Measurements from ENCODE around the gene GALNS. TPM values are rescaled to one million over a fixed set of nuclear protein-coding genes. Genes with fewer than 3 reads are reported as not detected.

GALNS gene
- total and polyA plus RNA-seq, 2 of the 8 experiments (the other 6 are each of a cell fraction or from before 2014, with no cell fraction given), result 8.9 to 17.8 TPM

GRCh38 chr16:88865742-88866141, 9.0 kb upstream of the GALNS start:
- Histone ChIP-seq H2AFZ (ENCODE audit: low read length) (no peak overlapping the region), H4K5ac (ENCODE audit: insufficient read length, low read depth, low read length) (no peak overlapping the region), H3K4me1 (replicated peaks in 1 of 4; ENCODE audit: control insufficient read depth in 3 of 4, insufficient read depth in 4 of 4, low read length in 3 of 4) (no peaks in the 10 kb centered on the region; a peak in 1 of 7 replicates), H3K79me1 (ENCODE audit: low read depth, low read length) (no peaks in the 10 kb centered on the region), H3K18ac (ENCODE audit: extremely low read depth, low read length) (no peak overlapping the region), H3K79me2 (ENCODE audit: control insufficient read depth in 1 of 2, insufficient read depth in 2 of 2, low read length in 2 of 2) (no peaks in the 10 kb centered on the region), H3K4me3 (ENCODE audit: extremely low read depth in 1 of 4, insufficient read depth in 2 of 4, low read depth in 3 of 4, low read length in 4 of 4) (no peak overlapping the region), H2BK120ac (replicated peaks; ENCODE audit: low read depth, low read length) (no peak overlapping the region), H3K23ac (ENCODE audit: insufficient read length) (no peak overlapping the region), H3K27ac (ENCODE audit: low read depth, low read length) (no peak overlapping the region), H4K8ac (ENCODE audit: extremely low read depth, insufficient read depth, low read length) (peak overlapping the region; percentile 28; the same call in 1 of the 2 replicates), H2BK12ac (ENCODE audit: low read depth, low read length) (no peak overlapping the region), H2BK15ac (ENCODE audit: low read length) (no peak overlapping the region), H3K36me3 (ENCODE audit: control insufficient read depth in 2 of 4, insufficient read depth in 4 of 4, low read length in 3 of 4) (peaks cover 0 to 8% (median 2%) of the 10 kb centered on the region in 4 experiments; a peak in 3 of 8 replicates), H2BK20ac (ENCODE audit: low read length) (no peak overlapping the region), H3K14ac (ENCODE audit: insufficient read length) (no peak overlapping the region), H3K4me2 (ENCODE audit: insufficient read depth in 1 of 2, low read depth in 2 of 2, low read length in 2 of 2) (no peak overlapping the region), H2BK5ac (ENCODE audit: low read depth, low read length) (no peak overlapping the region), H3K9ac (replicated peaks in 1 of 4; ENCODE audit: extremely low read depth in 1 of 4, low read depth in 3 of 4, low read length in 3 of 4) (no peak overlapping the region; a peak in 1 of 7 replicates), H3K23me2 (ENCODE audit: low read depth, low read length) (no peaks in the 10 kb centered on the region), H4K91ac (replicated peaks; ENCODE audit: insufficient read length, low read length) (no peak overlapping the region), H3K56ac (replicated peaks; ENCODE audit: insufficient read length, low read depth, low read length) (no peak overlapping the region), H4K20me1 (replicated peaks in 1 of 2; ENCODE audit: control insufficient read depth in 1 of 2, insufficient read depth in 2 of 2, low read length in 2 of 2) (no peaks in the 10 kb centered on the region), H3K4ac (replicated peaks; ENCODE audit: insufficient read length, low read depth, low read length) (no peak overlapping the region), H3K27me3 (replicated peaks in 1 of 4; ENCODE audit: control insufficient read depth in 3 of 4, extremely low read depth in 1 of 4, insufficient read depth in 3 of 4, low read length in 3 of 4) (no peaks in the 10 kb centered on the region), H2AK5ac (ENCODE audit: low read depth, low read length) (no peak overlapping the region), H3K9me3 (ENCODE audit: insufficient read depth in 2 of 2, low read depth in 1 of 2, low read length in 1 of 2) (no peaks in the 10 kb centered on the region)
- DNase-seq (ENCODE audit: low read depth in 1 of 2, low spot score in 2 of 2) (no peak), FAIRE-seq (no peak)
- CTCF ChIA-PET (ENCODE audit: partially characterized antibody), result interaction anchor here (0.7 to 1.0 kb wide), 2 partner anchors 15 to 301 kb away, joined by 3 read pairs; no protein-coding TSS in a partner anchor
- WGBS, 2 experiments (ENCODE audit: extremely low coverage in 1 of 2, insufficient coverage in 1 of 2, insufficient read length in 1 of 2, insufficient replicate concordance in 2 of 2, low coverage in 1 of 2, low lambda C conversion rate in 2 of 2, missing lambda C conversion rate in 1 of 2), result 89% methylated on average over 13 of the region's 15 CpGs; no CpG with 5 or more reads in 1 of the 2 experiments
- POLR2A ChIA-PET (ENCODE audit: partially characterized antibody), result interaction anchor here (1.0 to 1.8 kb wide), 3 partner anchors 16 to 75 kb away, joined by 3 to 4 read pairs (median 4); no protein-coding TSS in a partner anchor
- no peak for TF ChIP-seq SP1 (IDR thresholded peaks at IDR 0.05; ENCODE audit: low read depth, low read length)
- no peak for TF ChIP-seq MAFK (IDR thresholded peaks at IDR 0.05; ENCODE audit: low read depth, low read length)
- TF ChIP-seq SP4 (IDR thresholded peaks at IDR 0.05; ENCODE audit: low read length), result no peak
- no peak for TF ChIP-seq SAP30 (IDR thresholded peaks at IDR 0.05; ENCODE audit: insufficient read depth, insufficient replicate concordance, low read length)
- TF ChIP-seq TCF12 (IDR thresholded peaks at IDR 0.05; ENCODE audit: low read depth, low read length), result no peak
- TF ChIP-seq EP300 (IDR thresholded peaks at IDR 0.05; ENCODE audit: borderline replicate concordance in 1 of 2, low read depth in 2 of 2, low read length in 2 of 2), result no peak
- TF ChIP-seq RXRA (IDR thresholded peaks at IDR 0.05; ENCODE audit: insufficient read depth, low read depth, low read length), result no peak
- TF ChIP-seq TEAD4 (IDR thresholded peaks at IDR 0.05; ENCODE audit: low read depth, low read length), result no peak
- no peak for TF ChIP-seq GABPA (IDR thresholded peaks at IDR 0.05; ENCODE audit: borderline replicate concordance, insufficient read depth, low read length)
- no peak for TF ChIP-seq HDAC2 (IDR thresholded peaks at IDR 0.05; ENCODE audit: borderline replicate concordance in 1 of 2, low read depth in 2 of 2, low read length in 2 of 2)
